Measurements from ENCODE around the gene ARHGEF40. TPM values are rescaled to one million over a fixed set of nuclear protein-coding genes. Genes with fewer than 3 reads are reported as not detected.
A peak's percentile ranks its signal among the peaks of the same experiment; 100 is the strongest.

ARHGEF40 gene
- total RNA-seq, 4 donors from 2014 or later: 72.5 to 128 (median 80.9) TPM

GRCh38 chr14:21090940-21091663 lies 21.0 kb downstream of the ARHGEF40 start:
- peaks cover 0 to 70% (median 0%) of the 10 kb centered on the region in 3 donors for H3K36me3 ChIP-seq
- peaks cover 0 to 69% (median 12%) of the 10 kb centered on the region in 4 donors for H3K4me1 ChIP-seq
- WGBS, 2 donors: 78 to 81% methylated on average over 37 to 45 of the region's 45 CpGs

GRCh38 chr14:21091821-21092272 lies 21.7 kb downstream of the ARHGEF40 start:
- H3K4me1 ChIP-seq: peaks cover 0 to 76% (median 13%) of the 10 kb centered on the region in 4 donors
- H3K4me3 ChIP-seq: no peak overlapping the region
- H3K9me3 ChIP-seq: no peaks in the 10 kb centered on the region
- 78 to 86% methylated on average over 39 to 40 of the region's 42 CpGs for WGBS, 2 donors
- peaks cover 0 to 64% (median 0%) of the 10 kb centered on the region in 3 donors for H3K36me3 ChIP-seq
- peak overlapping the region; percentile 31 to 97 (median 66) for H3K27ac ChIP-seq
- H3K27me3 ChIP-seq: no peaks in the 10 kb centered on the region
- TF ChIP-seq POLR2A (IDR thresholded peaks at IDR 0.05) (no peak), CTCF (IDR thresholded peaks at IDR 0.05) (no peak), EP300 (IDR thresholded peaks at IDR 0.05) (no peak)
- no peak for DNase-seq (ENCODE audit: low spot score in 2 of 2)

More at GRCh38 chr14:21090940-21091663, 21.0 kb downstream of the ARHGEF40 start:
- Histone ChIP-seq H3K27ac (peak overlapping the region in 2 of 4 donors; percentile 89 to 97), H3K9me3 (no peaks in the 10 kb centered on the region), H3K4me3 (no peak overlapping the region), H3K27me3 (no peaks in the 10 kb centered on the region)
- TF ChIP-seq POLR2A (IDR thresholded peaks at IDR 0.05): no peak
- no peak for TF ChIP-seq CTCF (IDR thresholded peaks at IDR 0.05)
- TF ChIP-seq EP300 (IDR thresholded peaks at IDR 0.05): no peak
- DNase-seq (ENCODE audit: low spot score in 2 of 2): no peak

- H3K4me3 ChIP-seq: no peak overlapping the region
- TF ChIP-seq POLR2A (IDR thresholded peaks at IDR 0.05): peak in 1 of 2 donors; percentile 15
- TF ChIP-seq CTCF (IDR thresholded peaks at IDR 0.05): peak; percentile 100
- TF ChIP-seq EP300 (IDR thresholded peaks at IDR 0.05): peak in 1 of 2 donors; percentile 59
- H3K4me1 ChIP-seq: peaks cover 0 to 77% (median 13%) of the 10 kb centered on the region in 4 donors
- peaks cover 0 to 58% (median 0%) of the 10 kb centered on the region in 3 donors for H3K36me3 ChIP-seq
- WGBS, 2 donors: 31 to 40% methylated on average over 40 to 44 of the region's 59 CpGs
- H3K27me3 ChIP-seq: no peaks in the 10 kb centered on the region
- H3K9me3 ChIP-seq: no peaks in the 10 kb centered on the region
- DNase-seq (ENCODE audit: low spot score in 2 of 2): peak; percentile 67 to 81
- peak overlapping the region; percentile 31 to 97 (median 66) for H3K27ac ChIP-seq
Measured at GRCh38 chr14:21092273-21093011, 22.3 kb downstream of the ARHGEF40 start.

- H3K36me3 ChIP-seq: peaks cover 0 to 52% (median 0%) of the 10 kb centered on the region in 3 donors
- no peaks in the 10 kb centered on the region for H3K27me3 ChIP-seq
- TF ChIP-seq POLR2A (IDR thresholded peaks at IDR 0.05) (no peak), CTCF (IDR thresholded peaks at IDR 0.05) (no peak), EP300 (IDR thresholded peaks at IDR 0.05) (no peak)
- H3K4me3 ChIP-seq: no peak overlapping the region
- 74 to 80% methylated on average over 36 of the region's 36 CpGs for WGBS, 2 donors
- peak overlapping the region in 1 of 4 donors; percentile 97 for H3K27ac ChIP-seq
- H3K4me1 ChIP-seq: peaks cover 0 to 78% (median 12%) of the 10 kb centered on the region in 4 donors
- H3K9me3 ChIP-seq: no peaks in the 10 kb centered on the region
- no peak for DNase-seq (ENCODE audit: low spot score in 2 of 2)
Measured at GRCh38 chr14:21093018-21093417, 22.9 kb downstream of the ARHGEF40 start.

Data from tibial nerve (tissue), 4 donors.